HepG2 (cell line): ENCODE results near the gene YIPF3.

Source experiments
- CHD2 ChIP-seq: IDR thresholded peaks from 2 replicates; pipeline ENCODE4 v1.6.1; 2011; ENCODE audit warnings: low read depth, low read length, improper control_type of control experiment
- CTCF ChIP-seq: sonication (generic); formaldehyde crosslinking; IDR thresholded peaks from 2 replicates; pipeline ENCODE4 v1.5.0; 2020; ENCODE audit warnings: mild to moderate bottlenecking, missing genetic modification reagents, moderate library complexity
- MTF1 ChIP-seq: sonication (generic); formaldehyde crosslinking; IDR thresholded peaks from 2 replicates; pipeline ENCODE4 v1.5.0; 2020; ENCODE audit warnings: missing genetic modification reagents
- NR1H2 ChIP-seq: sonication (generic); formaldehyde crosslinking; IDR thresholded peaks from 2 replicates; pipeline ENCODE4 v1.8.1; 2022; ENCODE audit warnings: low read depth, missing genetic modification reagents, borderline replicate concordance
- REST ChIP-seq, 2 experiments: IDR thresholded peaks; 2 replicates each; pipeline ENCODE4 v1.6.1; 2011 to 2012; ENCODE audit warnings: low read length in 2 of 2, borderline replicate concordance in 1 of 2, low read depth in 1 of 2, mild to moderate bottlenecking in 1 of 2, moderate library complexity in 1 of 2
- SMC3 ChIP-seq: IDR thresholded peaks from 2 replicates; pipeline ENCODE4 v1.6.1; 2011; ENCODE audit warnings: low read length, improper control_type of control experiment
- SSRP1 ChIP-seq: IDR thresholded peaks from 2 replicates; pipeline ENCODE4 v1.6.1; 2016; ENCODE audit warnings: control low read depth
- TBL1XR1 ChIP-seq: fragments of 150-350 bp; IDR thresholded peaks from 2 replicates; pipeline ENCODE4 v1.6.1; 2014; ENCODE audit warnings: borderline replicate concordance, low read length; ENCODE audit not compliant: partially characterized antibody
- ZNF816 ChIP-seq: sonication (generic); formaldehyde crosslinking; IDR thresholded peaks from 2 replicates; pipeline ENCODE4 v1.8.0; 2022; ENCODE audit warnings: missing genetic modification reagents, mild to moderate bottlenecking, borderline replicate concordance

GRCh38 chr6:43490523-43490939 is 26.2 kb downstream of the YIPF3 start:
- TF ChIP-seq TBL1XR1 = no peak
- no peak for TF ChIP-seq SMC3
- no peak for TF ChIP-seq SSRP1 (CRISPR knock-in tag)
- TF ChIP-seq CTCF (CRISPR knock-in tag) = no peak
- TF ChIP-seq MTF1 = no peak
- no peak for TF ChIP-seq NR1H2 (CRISPR knock-in tag)
- peak in 1 of 2 experiments; percentile 69; a peak in 1 of 4 replicates for TF ChIP-seq REST (IDR thresholded peaks at IDR 0.05; ENCODE audit: borderline replicate concordance in 1 of 2, low read depth in 1 of 2, low read length in 2 of 2)
- TF ChIP-seq ZNF816 (CRISPR knock-in tag) = no peak
- no peak for TF ChIP-seq CHD2
